Bronchus fibroblast of lung (primary cell): ENCODE data around the gene CALML5. TPM values are rescaled to one million over a fixed set of nuclear protein-coding genes. Genes with fewer than 3 reads are reported as not detected.

ENCODE experiments used
- total RNA-seq: library from RNA; depleted of rRNA; stranded (reverse); fragments of >200 nt; gene quantifications from 2 replicates; pipeline ENCODE4 v1.2.3, GENCODE V29; 2015

CALML5 gene, protein sequence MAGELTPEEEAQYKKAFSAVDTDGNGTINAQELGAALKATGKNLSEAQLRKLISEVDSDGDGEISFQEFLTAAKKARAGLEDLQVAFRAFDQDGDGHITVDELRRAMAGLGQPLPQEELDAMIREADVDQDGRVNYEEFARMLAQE
- total RNA-seq = not detected in 2 replicates

DNA sequence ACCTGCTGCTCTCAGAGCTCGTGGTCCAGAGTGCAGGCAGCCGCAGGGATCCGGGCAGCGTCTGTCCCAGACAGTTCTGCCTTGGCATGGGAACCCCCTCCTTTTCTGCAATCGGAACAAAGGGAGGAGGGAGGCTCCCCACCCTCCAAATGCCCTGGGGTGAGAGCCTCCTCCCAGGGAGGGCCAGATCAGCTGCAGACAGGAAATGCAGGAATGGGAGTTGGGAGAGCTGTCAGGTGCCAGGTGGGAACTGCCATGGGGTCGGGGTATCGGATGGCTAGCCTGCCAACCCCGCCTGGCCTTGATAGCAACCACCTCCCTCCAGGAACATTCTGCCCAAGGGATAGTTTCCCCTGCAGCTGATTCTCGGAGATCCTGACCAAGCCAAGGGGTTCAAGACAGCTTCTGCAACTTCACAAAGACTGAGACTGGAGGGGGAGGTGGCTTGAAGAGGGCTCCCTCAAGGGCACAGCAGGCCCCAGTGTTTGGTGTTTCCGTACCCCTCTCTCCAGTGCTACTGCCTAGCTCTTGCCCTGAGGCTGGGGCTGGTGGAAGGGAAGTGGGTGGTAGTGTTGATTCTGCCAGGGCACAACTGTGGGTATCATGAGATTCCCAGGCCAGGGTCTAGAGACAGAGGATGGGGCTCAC is at the start of gene CALML5:
Gene CALML5 (minus strand): TSS at position 78 of the 648 bp plus-strand sequence. CDS start 132 bp downstream, outside the sequence.

DNA sequence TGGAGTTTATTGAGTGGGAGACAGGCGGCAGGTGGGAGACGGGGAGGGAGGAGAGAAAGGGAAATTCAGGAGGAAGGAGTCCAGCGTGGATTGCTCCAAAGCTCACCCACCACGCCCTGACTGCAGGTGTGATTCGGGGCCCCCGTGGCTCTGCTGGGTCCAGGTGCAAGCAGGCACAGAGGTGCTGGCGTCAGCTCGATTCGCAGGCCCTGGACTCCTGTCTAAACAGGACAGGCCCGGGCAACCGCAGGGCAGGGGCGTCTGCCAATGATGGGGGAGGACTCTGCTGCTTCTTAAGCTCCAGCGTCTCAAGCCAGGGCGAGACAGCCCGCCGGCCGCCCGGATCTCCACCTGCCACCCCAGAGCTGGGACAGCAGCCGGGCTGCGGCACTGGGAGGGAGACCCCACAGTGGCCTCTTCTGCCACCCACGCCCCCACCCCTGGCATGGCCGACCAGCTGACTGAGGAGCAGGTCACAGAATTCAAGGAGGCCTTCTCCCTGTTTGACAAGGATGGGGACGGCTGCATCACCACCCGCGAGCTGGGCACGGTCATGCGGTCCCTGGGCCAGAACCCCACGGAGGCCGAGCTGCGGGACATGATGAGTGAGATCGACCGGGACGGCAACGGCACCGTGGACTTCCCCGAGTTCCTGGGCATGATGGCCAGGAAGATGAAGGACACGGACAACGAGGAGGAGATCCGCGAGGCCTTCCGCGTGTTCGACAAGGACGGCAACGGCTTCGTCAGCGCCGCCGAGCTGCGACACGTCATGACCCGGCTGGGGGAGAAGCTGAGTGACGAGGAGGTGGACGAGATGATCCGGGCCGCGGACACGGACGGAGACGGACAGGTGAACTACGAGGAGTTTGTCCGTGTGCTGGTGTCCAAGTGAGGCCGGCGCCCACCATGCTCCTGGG is 25.5 kb upstream of the CALML5 start, which contains the start of gene CALML3:
Gene CALML3 (plus strand): TSS at position 321 of the 920 bp plus-strand sequence. CDS start 125 bp downstream, at position 446.

Other genes starting within 250 kb of the CALML5 start
- not detected in 2 replicates for gene UCN3, start 134.6 kb downstream of the CALML5 start, total RNA-seq
- gene TUBAL3, start 94.7 kb downstream of the CALML5 start, total RNA-seq = not detected in 2 replicates
- 15.9 and 16.5 TPM in 2 replicates for gene NET1, start 87.0 kb downstream of the CALML5 start, total RNA-seq
- gene CALML3, start 25.4 kb upstream of the CALML5 start, total RNA-seq = not detected in 2 replicates
- 8.2 and 10.6 TPM in 2 replicates for gene ASB13, start 167.0 kb upstream of the CALML5 start, total RNA-seq
- 18.9 and 23.7 TPM in 2 replicates for gene TASOR2, start 185.3 kb upstream of the CALML5 start, total RNA-seq